HG02840 (cell line): ENCODE data around the gene RTTN.
A peak's percentile ranks its signal among the peaks of the same experiment; 100 is the strongest.

Source experiments
- ATAC-seq: cut with Tn5 transposase; IDR thresholded peaks from one replicate; pipeline ENCODE4 v1.9.1; 2021; ENCODE audit warnings: mild to moderate bottlenecking, moderate library complexity, moderate number of reproducible peaks; ENCODE audit not compliant: unreplicated experiment, low FRiP score

RTTN gene

GRCh38 chr18:70219688-70220087 lies 14.2 kb upstream of the RTTN start:
- no peak for ATAC-seq

GRCh38 chr18:70216788-70217187 lies 11.3 kb upstream of the RTTN start:
- ATAC-seq, result no peak

GRCh38 chr18:70207181-70207580 lies 1.7 kb upstream of the RTTN start:
- ATAC-seq, result no peak

GRCh38 chr18:70200286-70200685 lies 5.2 kb downstream of the RTTN start:
- ATAC-seq, result no peak

- no peak for ATAC-seq
These were observed 7.6 kb downstream of the RTTN start for GRCh38 chr18:70197844-70198243.

- no peak for ATAC-seq
These were observed 8.5 kb downstream of the RTTN start for GRCh38 chr18:70197026-70197425.

- ATAC-seq, result no peak
These were observed 9.5 kb downstream of the RTTN start for GRCh38 chr18:70195852-70196434.

- peak; percentile 50 for ATAC-seq
These were observed 10.4 kb downstream of the RTTN start for GRCh38 chr18:70195014-70195614.

- peak; percentile 82 for ATAC-seq
These were observed 11.1 kb downstream of the RTTN start for GRCh38 chr18:70194227-70194890.

- ATAC-seq, result no peak
These were observed 15.0 kb downstream of the RTTN start for GRCh38 chr18:70190529-70190928.

- ATAC-seq, result no peak
These were observed 17.4 kb downstream of the RTTN start for GRCh38 chr18:70188113-70188512.

GRCh38 chr18:70183441-70183840 lies 22.0 kb downstream of the RTTN start:
- ATAC-seq, result no peak

GRCh38 chr18:70182548-70182947 lies 22.9 kb downstream of the RTTN start:
- no peak for ATAC-seq

- ATAC-seq, result no peak
These were observed 23.8 kb downstream of the RTTN start for GRCh38 chr18:70181725-70182124.

- ATAC-seq, result no peak
These were observed 24.5 kb downstream of the RTTN start for GRCh38 chr18:70181015-70181414.

GRCh38 chr18:70176537-70176936 lies 28.9 kb downstream of the RTTN start:
- no peak for ATAC-seq

GRCh38 chr18:70175216-70175615 lies 30.3 kb downstream of the RTTN start:
- ATAC-seq, result no peak

GRCh38 chr18:70172225-70172624 lies 33.3 kb downstream of the RTTN start:
- no peak for ATAC-seq

GRCh38 chr18:70169747-70170146 lies 35.7 kb downstream of the RTTN start:
- no peak for ATAC-seq

- ATAC-seq, result no peak
These were observed 38.8 kb downstream of the RTTN start for GRCh38 chr18:70166668-70167067.

GRCh38 chr18:70165936-70166335 lies 39.6 kb downstream of the RTTN start:
- ATAC-seq, result peak; percentile 62

- no peak for ATAC-seq
These were observed 45.3 kb downstream of the RTTN start for GRCh38 chr18:70160073-70160678.
